Measurements from ENCODE around the gene IFNGR1. TPM values are rescaled to one million over a fixed set of nuclear protein-coding genes. Genes with fewer than 3 reads are reported as not detected.

IFNGR1 gene
- total RNA-seq, 1 donor from 2014 or later: 67.3 TPM

GRCh38 chr6:137236581-137237355, 17.6 kb upstream of the IFNGR1 start:
- Histone ChIP-seq H3K9ac (ENCODE audit: low read depth in 1 of 3, low read length in 3 of 3) (no peak overlapping the region), H3K27me3 (ENCODE audit: control insufficient read depth in 3 of 3, insufficient read depth in 3 of 3, low read length in 3 of 3) (no peaks in the 10 kb centered on the region), H3K36me3 (ENCODE audit: control insufficient read depth in 3 of 3, insufficient read depth in 3 of 3, low read length in 3 of 3) (no peaks in the 10 kb centered on the region), H3K4me1 (ENCODE audit: control insufficient read depth in 3 of 3, insufficient read depth in 3 of 3, low read length in 3 of 3) (peaks cover 4 to 5% (median 4%) of the 10 kb centered on the region in 3 donors), H3K4me3 (ENCODE audit: low read length in 3 of 3) (no peak overlapping the region), H3K9me3 (ENCODE audit: control insufficient read depth in 3 of 3, low read length in 3 of 3) (no peaks in the 10 kb centered on the region), H3K27ac (ENCODE audit: low read depth, low read length) (peak overlapping the region; percentile 38)

GRCh38 chr6:137235686-137236085, 16.5 kb upstream of the IFNGR1 start:
- H3K9me3 ChIP-seq (ENCODE audit: control insufficient read depth in 3 of 3, low read length in 3 of 3): no peaks in the 10 kb centered on the region
- H3K27ac ChIP-seq (ENCODE audit: low read depth, low read length): no peak overlapping the region
- H3K27me3 ChIP-seq (ENCODE audit: control insufficient read depth in 3 of 3, insufficient read depth in 3 of 3, low read length in 3 of 3): no peaks in the 10 kb centered on the region
- H3K36me3 ChIP-seq (ENCODE audit: control insufficient read depth in 3 of 3, insufficient read depth in 3 of 3, low read length in 3 of 3): no peaks in the 10 kb centered on the region
- no peak overlapping the region for H3K9ac ChIP-seq (ENCODE audit: low read depth in 1 of 3, low read length in 3 of 3)
- peaks cover 4 to 5% (median 4%) of the 10 kb centered on the region in 3 donors for H3K4me1 ChIP-seq (ENCODE audit: control insufficient read depth in 3 of 3, insufficient read depth in 3 of 3, low read length in 3 of 3)
- H3K4me3 ChIP-seq (ENCODE audit: low read length in 3 of 3): no peak overlapping the region

GRCh38 chr6:137233911-137234863, 15.0 kb upstream of the IFNGR1 start:
- H3K4me1 ChIP-seq (ENCODE audit: control insufficient read depth in 3 of 3, insufficient read depth in 3 of 3, low read length in 3 of 3): peaks cover 4 to 5% (median 4%) of the 10 kb centered on the region in 3 donors
- H3K27ac ChIP-seq (ENCODE audit: low read depth, low read length): peak overlapping the region; percentile 63
- H3K36me3 ChIP-seq (ENCODE audit: control insufficient read depth in 3 of 3, insufficient read depth in 3 of 3, low read length in 3 of 3): no peaks in the 10 kb centered on the region
- no peak overlapping the region for H3K4me3 ChIP-seq (ENCODE audit: low read length in 3 of 3)
- H3K9me3 ChIP-seq (ENCODE audit: control insufficient read depth in 3 of 3, low read length in 3 of 3): no peaks in the 10 kb centered on the region
- peak overlapping the region in 1 of 3 donors; percentile 40 for H3K9ac ChIP-seq (ENCODE audit: low read depth in 1 of 3, low read length in 3 of 3)
- H3K27me3 ChIP-seq (ENCODE audit: control insufficient read depth in 3 of 3, insufficient read depth in 3 of 3, low read length in 3 of 3): no peaks in the 10 kb centered on the region

- Histone ChIP-seq H3K4me1 (ENCODE audit: control insufficient read depth in 3 of 3, insufficient read depth in 3 of 3, low read length in 3 of 3) (peaks cover 4 to 5% (median 4%) of the 10 kb centered on the region in 3 donors), H3K9ac (ENCODE audit: low read depth in 1 of 3, low read length in 3 of 3) (no peak overlapping the region), H3K36me3 (ENCODE audit: control insufficient read depth in 3 of 3, insufficient read depth in 3 of 3, low read length in 3 of 3) (no peaks in the 10 kb centered on the region), H3K4me3 (ENCODE audit: low read length in 3 of 3) (no peak overlapping the region), H3K27ac (ENCODE audit: low read depth, low read length) (no peak overlapping the region), H3K9me3 (ENCODE audit: control insufficient read depth in 3 of 3, low read length in 3 of 3) (no peaks in the 10 kb centered on the region), H3K27me3 (ENCODE audit: control insufficient read depth in 3 of 3, insufficient read depth in 3 of 3, low read length in 3 of 3) (no peaks in the 10 kb centered on the region)
Measured at GRCh38 chr6:137231895-137232294, 12.7 kb upstream of the IFNGR1 start.

GRCh38 chr6:137230956-137231555, 11.9 kb upstream of the IFNGR1 start:
- no peaks in the 10 kb centered on the region for H3K9me3 ChIP-seq (ENCODE audit: control insufficient read depth in 3 of 3, low read length in 3 of 3)
- H3K36me3 ChIP-seq (ENCODE audit: control insufficient read depth in 3 of 3, insufficient read depth in 3 of 3, low read length in 3 of 3): no peaks in the 10 kb centered on the region
- no peak overlapping the region for H3K9ac ChIP-seq (ENCODE audit: low read depth in 1 of 3, low read length in 3 of 3)
- H3K27me3 ChIP-seq (ENCODE audit: control insufficient read depth in 3 of 3, insufficient read depth in 3 of 3, low read length in 3 of 3): no peaks in the 10 kb centered on the region
- no peak overlapping the region for H3K4me3 ChIP-seq (ENCODE audit: low read length in 3 of 3)
- no peak overlapping the region for H3K27ac ChIP-seq (ENCODE audit: low read depth, low read length)
- H3K4me1 ChIP-seq (ENCODE audit: control insufficient read depth in 3 of 3, insufficient read depth in 3 of 3, low read length in 3 of 3): peaks cover 4 to 5% (median 4%) of the 10 kb centered on the region in 3 donors

- Histone ChIP-seq H3K36me3 (ENCODE audit: control insufficient read depth in 3 of 3, insufficient read depth in 3 of 3, low read length in 3 of 3) (no peaks in the 10 kb centered on the region), H3K9me3 (ENCODE audit: control insufficient read depth in 3 of 3, low read length in 3 of 3) (no peaks in the 10 kb centered on the region), H3K4me3 (ENCODE audit: low read length in 3 of 3) (no peak overlapping the region), H3K4me1 (ENCODE audit: control insufficient read depth in 3 of 3, insufficient read depth in 3 of 3, low read length in 3 of 3) (peaks cover 4 to 5% (median 4%) of the 10 kb centered on the region in 3 donors), H3K27me3 (ENCODE audit: control insufficient read depth in 3 of 3, insufficient read depth in 3 of 3, low read length in 3 of 3) (no peaks in the 10 kb centered on the region), H3K9ac (ENCODE audit: low read depth in 1 of 3, low read length in 3 of 3) (no peak overlapping the region), H3K27ac (ENCODE audit: low read depth, low read length) (no peak overlapping the region)
Measured at GRCh38 chr6:137230547-137230946, 11.4 kb upstream of the IFNGR1 start.

- Histone ChIP-seq H3K27me3 (ENCODE audit: control insufficient read depth in 3 of 3, insufficient read depth in 3 of 3, low read length in 3 of 3) (no peaks in the 10 kb centered on the region), H3K9ac (ENCODE audit: low read depth in 1 of 3, low read length in 3 of 3) (no peak overlapping the region), H3K9me3 (ENCODE audit: control insufficient read depth in 3 of 3, low read length in 3 of 3) (no peaks in the 10 kb centered on the region), H3K4me1 (ENCODE audit: control insufficient read depth in 3 of 3, insufficient read depth in 3 of 3, low read length in 3 of 3) (peaks cover 0 to 6% (median 5%) of the 10 kb centered on the region in 3 donors), H3K36me3 (ENCODE audit: control insufficient read depth in 3 of 3, insufficient read depth in 3 of 3, low read length in 3 of 3) (no peaks in the 10 kb centered on the region), H3K4me3 (ENCODE audit: low read length in 3 of 3) (no peak overlapping the region), H3K27ac (ENCODE audit: low read depth, low read length) (no peak overlapping the region)
Measured at GRCh38 chr6:137229075-137229759, 10.0 kb upstream of the IFNGR1 start.

GRCh38 chr6:137227871-137228302, 8.7 kb upstream of the IFNGR1 start:
- no peak overlapping the region for H3K9ac ChIP-seq (ENCODE audit: low read depth in 1 of 3, low read length in 3 of 3)
- no peaks in the 10 kb centered on the region for H3K9me3 ChIP-seq (ENCODE audit: control insufficient read depth in 3 of 3, low read length in 3 of 3)
- H3K27me3 ChIP-seq (ENCODE audit: control insufficient read depth in 3 of 3, insufficient read depth in 3 of 3, low read length in 3 of 3): no peaks in the 10 kb centered on the region
- H3K4me3 ChIP-seq (ENCODE audit: low read length in 3 of 3): no peak overlapping the region
- H3K27ac ChIP-seq (ENCODE audit: low read depth, low read length): no peak overlapping the region
- no peaks in the 10 kb centered on the region for H3K36me3 ChIP-seq (ENCODE audit: control insufficient read depth in 3 of 3, insufficient read depth in 3 of 3, low read length in 3 of 3)
- H3K4me1 ChIP-seq (ENCODE audit: control insufficient read depth in 3 of 3, insufficient read depth in 3 of 3, low read length in 3 of 3): peaks cover 0 to 8% (median 7%) of the 10 kb centered on the region in 3 donors

- Histone ChIP-seq H3K9ac (ENCODE audit: low read depth in 1 of 3, low read length in 3 of 3) (no peak overlapping the region), H3K9me3 (ENCODE audit: control insufficient read depth in 3 of 3, low read length in 3 of 3) (no peaks in the 10 kb centered on the region), H3K36me3 (ENCODE audit: control insufficient read depth in 3 of 3, insufficient read depth in 3 of 3, low read length in 3 of 3) (no peaks in the 10 kb centered on the region), H3K4me3 (ENCODE audit: low read length in 3 of 3) (no peak overlapping the region), H3K27me3 (ENCODE audit: control insufficient read depth in 3 of 3, insufficient read depth in 3 of 3, low read length in 3 of 3) (no peaks in the 10 kb centered on the region), H3K4me1 (ENCODE audit: control insufficient read depth in 3 of 3, insufficient read depth in 3 of 3, low read length in 3 of 3) (peaks cover 0 to 8% (median 7%) of the 10 kb centered on the region in 3 donors), H3K27ac (ENCODE audit: low read depth, low read length) (no peak overlapping the region)
Measured at GRCh38 chr6:137226697-137227096, 7.5 kb upstream of the IFNGR1 start.
